ENCODE results near the gene TUBB1. TPM values are rescaled to one million over a fixed set of nuclear protein-coding genes. Genes with fewer than 3 reads are reported as not detected.

Gene TUBB1
- total and polyA plus RNA-seq, 2 of the 13 experiments (the other 11 are each of a cell fraction or from before 2014, with no cell fraction given) = 0.11 to 57.6 TPM

DNA sequence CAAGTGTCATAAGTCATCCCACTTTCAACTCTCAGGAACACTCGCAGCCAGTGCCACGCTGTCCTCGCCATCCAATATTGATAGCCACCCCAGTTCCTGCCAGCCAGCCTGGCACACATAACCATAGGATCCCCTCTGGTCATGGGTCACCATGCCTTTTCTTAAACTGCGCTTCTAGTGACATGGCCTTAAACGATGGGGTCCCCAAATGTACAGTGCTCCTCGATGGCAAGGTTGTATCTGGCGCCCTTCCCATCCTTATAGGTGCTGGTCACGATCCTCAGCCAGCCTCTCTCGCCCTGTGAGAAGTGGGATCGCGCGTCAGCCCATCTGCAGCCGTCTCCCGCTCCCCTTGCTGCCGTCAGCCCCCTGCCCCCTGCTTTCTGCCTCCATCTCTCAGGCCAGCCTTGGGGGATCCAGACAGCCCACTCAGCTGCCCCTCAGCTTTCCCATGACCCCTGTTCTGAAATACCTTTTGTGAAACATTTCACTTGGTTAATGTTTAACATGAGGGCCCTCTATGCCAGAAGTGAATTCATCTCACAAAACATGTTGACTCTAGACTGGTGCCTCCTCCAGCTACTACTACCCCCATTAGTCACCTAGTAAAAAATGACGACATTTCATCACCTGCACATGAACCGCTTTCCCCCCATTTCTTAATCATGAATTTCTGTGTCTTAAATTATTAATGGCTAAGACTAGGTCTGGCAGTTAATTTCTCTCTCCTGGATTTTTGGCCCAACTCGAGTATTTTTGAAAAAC, 23.6 kb upstream of the TUBB1 start (continued):
- TF ChIP-seq, protein P1, sequence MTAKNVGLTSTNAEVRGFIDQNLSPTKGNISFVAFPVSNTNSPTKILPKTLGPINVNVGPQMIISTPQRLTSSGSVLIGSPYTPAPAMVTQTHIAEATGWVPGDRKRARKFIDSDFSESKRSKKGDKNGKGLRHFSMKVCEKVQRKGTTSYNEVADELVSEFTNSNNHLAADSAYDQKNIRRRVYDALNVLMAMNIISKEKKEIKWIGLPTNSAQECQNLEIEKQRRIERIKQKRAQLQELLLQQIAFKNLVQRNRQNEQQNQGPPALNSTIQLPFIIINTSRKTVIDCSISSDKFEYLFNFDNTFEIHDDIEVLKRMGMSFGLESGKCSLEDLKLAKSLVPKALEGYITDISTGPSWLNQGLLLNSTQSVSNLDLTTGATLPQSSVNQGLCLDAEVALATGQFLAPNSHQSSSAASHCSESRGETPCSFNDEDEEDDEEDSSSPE (CRISPR knock-in tag; IDR thresholded peaks at IDR 0.05) = no peak
- TF ChIP-seq MZF1 (CRISPR knock-in tag; IDR thresholded peaks at IDR 0.05; ENCODE audit: borderline replicate concordance) (no peak), ZNF30 (CRISPR knock-in tag; IDR thresholded peaks at IDR 0.05) (no peak), ONECUT2 (CRISPR knock-in tag; IDR thresholded peaks at IDR 0.05) (no peak), ZNF773 (CRISPR knock-in tag; IDR thresholded peaks at IDR 0.05; ENCODE audit: borderline replicate concordance) (peak; percentile 69; the same call in 1 of the 2 replicates), PCBP2 (optimal IDR thresholded peaks at IDR 0.05; ENCODE audit: low read depth, low read length, poor library complexity, severe bottlenecking) (no peak), ETV6 (CRISPR knock-in tag; conservative IDR thresholded peaks at IDR 0.05) (no peak), EEA1 (CRISPR knock-in tag; IDR thresholded peaks at IDR 0.05; ENCODE audit: borderline replicate concordance) (0 out of 2 replicates have a peak, but pooled peaks have one; percentile 51), NR2F6 (IDR thresholded peaks at IDR 0.05) (peak; percentile 66), NR2F6 (CRISPR knock-in tag; IDR thresholded peaks at IDR 0.05) (0 out of 2 replicates have a peak, but pooled peaks have one; percentile 52), CHD2 (IDR thresholded peaks at IDR 0.05; ENCODE audit: low read depth, low read length) (peak; percentile 28; the same call in 1 of the 2 replicates), REL (CRISPR knock-in tag; conservative IDR thresholded peaks at IDR 0.05) (0 out of 2 replicates have a peak, but pooled peaks have one; percentile 27), ZFP90 (CRISPR knock-in tag; IDR thresholded peaks at IDR 0.05; ENCODE audit: borderline replicate concordance) (0 out of 2 replicates have a peak, but pooled peaks have one; percentile 55), KLF15 (CRISPR knock-in tag; IDR thresholded peaks at IDR 0.05; ENCODE audit: borderline replicate concordance) (no peak), ZBTB3 (CRISPR knock-in tag; IDR thresholded peaks at IDR 0.05; ENCODE audit: borderline replicate concordance, low read depth) (no peak), ZKSCAN1 (IDR thresholded peaks at IDR 0.05; ENCODE audit: low read length) (no peak), CBX1 (IDR thresholded peaks at IDR 0.05; ENCODE audit: low read depth) (peak; percentile 38), SRSF4 (IDR thresholded peaks at IDR 0.05; ENCODE audit: low read depth, low read length, poor library complexity, severe bottlenecking) (no peak), DNMT1 (CRISPR knock-in tag; IDR thresholded peaks at IDR 0.05) (peak; percentile 90; the same call in 1 of the 2 replicates), HCFC1 (IDR thresholded peaks at IDR 0.05; ENCODE audit: low read depth, low read length) (no peak; the same call in 1 of the 2 replicates), GATA4 (IDR thresholded peaks at IDR 0.05; ENCODE audit: borderline replicate concordance, low read depth) (no peak), ZNF546 (CRISPR knock-in tag; conservative IDR thresholded peaks at IDR 0.05) (no peak), KAT8 (CRISPR knock-in tag; IDR thresholded peaks at IDR 0.05) (peak; percentile 38; the same call in 1 of the 2 replicates), SRSF1 (optimal IDR thresholded peaks at IDR 0.05; ENCODE audit: low read depth, low read length) (peak; percentile 22)
- TF ChIP-seq, protein P2, sequence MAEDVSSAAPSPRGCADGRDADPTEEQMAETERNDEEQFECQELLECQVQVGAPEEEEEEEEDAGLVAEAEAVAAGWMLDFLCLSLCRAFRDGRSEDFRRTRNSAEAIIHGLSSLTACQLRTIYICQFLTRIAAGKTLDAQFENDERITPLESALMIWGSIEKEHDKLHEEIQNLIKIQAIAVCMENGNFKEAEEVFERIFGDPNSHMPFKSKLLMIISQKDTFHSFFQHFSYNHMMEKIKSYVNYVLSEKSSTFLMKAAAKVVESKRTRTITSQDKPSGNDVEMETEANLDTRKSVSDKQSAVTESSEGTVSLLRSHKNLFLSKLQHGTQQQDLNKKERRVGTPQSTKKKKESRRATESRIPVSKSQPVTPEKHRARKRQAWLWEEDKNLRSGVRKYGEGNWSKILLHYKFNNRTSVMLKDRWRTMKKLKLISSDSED (CRISPR knock-in tag; IDR thresholded peaks at IDR 0.05) = no peak
- TF ChIP-seq, protein P3, sequence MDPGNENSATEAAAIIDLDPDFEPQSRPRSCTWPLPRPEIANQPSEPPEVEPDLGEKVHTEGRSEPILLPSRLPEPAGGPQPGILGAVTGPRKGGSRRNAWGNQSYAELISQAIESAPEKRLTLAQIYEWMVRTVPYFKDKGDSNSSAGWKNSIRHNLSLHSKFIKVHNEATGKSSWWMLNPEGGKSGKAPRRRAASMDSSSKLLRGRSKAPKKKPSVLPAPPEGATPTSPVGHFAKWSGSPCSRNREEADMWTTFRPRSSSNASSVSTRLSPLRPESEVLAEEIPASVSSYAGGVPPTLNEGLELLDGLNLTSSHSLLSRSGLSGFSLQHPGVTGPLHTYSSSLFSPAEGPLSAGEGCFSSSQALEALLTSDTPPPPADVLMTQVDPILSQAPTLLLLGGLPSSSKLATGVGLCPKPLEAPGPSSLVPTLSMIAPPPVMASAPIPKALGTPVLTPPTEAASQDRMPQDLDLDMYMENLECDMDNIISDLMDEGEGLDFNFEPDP (CRISPR knock-in tag; conservative IDR thresholded peaks at IDR 0.05) = no peak
- TF ChIP-seq, protein P4, sequence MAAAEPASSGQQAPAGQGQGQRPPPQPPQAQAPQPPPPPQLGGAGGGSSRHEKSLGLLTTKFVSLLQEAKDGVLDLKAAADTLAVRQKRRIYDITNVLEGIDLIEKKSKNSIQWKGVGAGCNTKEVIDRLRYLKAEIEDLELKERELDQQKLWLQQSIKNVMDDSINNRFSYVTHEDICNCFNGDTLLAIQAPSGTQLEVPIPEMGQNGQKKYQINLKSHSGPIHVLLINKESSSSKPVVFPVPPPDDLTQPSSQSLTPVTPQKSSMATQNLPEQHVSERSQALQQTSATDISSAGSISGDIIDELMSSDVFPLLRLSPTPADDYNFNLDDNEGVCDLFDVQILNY (CRISPR knock-in tag; conservative IDR thresholded peaks at IDR 0.05) = no peak
